ENCODE results near the gene DNMT1. TPM values are rescaled to one million over a fixed set of nuclear protein-coding genes. Genes with fewer than 3 reads are reported as not detected.

The DNMT1 gene
- polyA plus RNA-seq, 1 donor (not counting 4 experiments of a cell fraction or from before 2014, with no cell fraction given) = 52.0 TPM

DNA sequence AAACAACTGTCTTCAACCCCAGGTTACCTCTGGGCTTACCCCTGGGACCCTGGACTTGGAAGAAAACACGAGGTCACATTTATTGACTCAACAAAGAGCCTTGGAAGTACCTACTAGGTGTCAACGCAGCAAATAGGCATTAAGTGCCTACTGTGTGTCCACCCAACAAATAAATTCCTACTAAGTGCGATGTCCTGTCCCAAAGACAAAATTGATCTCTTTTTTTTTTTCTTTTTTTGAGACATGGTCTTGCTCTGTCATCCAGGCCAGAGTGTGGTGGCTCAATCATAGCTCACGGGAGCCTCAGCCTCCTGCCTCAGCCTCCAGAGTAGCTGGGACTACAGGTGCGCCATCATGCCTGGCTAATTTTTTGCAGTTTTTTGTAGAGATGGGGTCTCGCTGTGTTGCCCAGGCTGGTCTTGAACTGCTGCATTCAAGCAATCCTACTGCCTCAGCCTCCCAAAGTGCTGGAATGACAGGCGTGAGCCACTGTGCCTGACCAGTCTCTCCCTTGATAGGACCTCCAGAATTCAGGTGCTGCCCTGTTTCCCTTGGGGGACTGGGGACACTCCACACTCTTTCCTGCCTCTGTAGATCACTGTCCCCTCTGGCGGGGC, 37.0 kb upstream of the DNMT1 start:
- dilution Hi-C loops (cut with MboI; ENCODE audit: extremely low pct_ligation_motif_present, low sequenced_read_pairs) = no loop called here
- Histone ChIP-seq H3K4me2 (ENCODE audit: control insufficient read depth, extremely low read depth, insufficient read depth, low read depth, low read length) (peak overlapping the region; percentile 22), H3K36me3 (ENCODE audit: control insufficient read depth in 2 of 2, extremely low read depth in 1 of 2, insufficient read depth in 2 of 2, low read length in 2 of 2) (no peaks in the 10 kb centered on the region), H3K79me2 (ENCODE audit: control insufficient read depth, insufficient read depth, low read length) (no peaks in the 10 kb centered on the region), H4K20me1 (ENCODE audit: control insufficient read depth, extremely low read depth, insufficient read depth, low read length) (no peaks in the 10 kb centered on the region), H3K9ac (ENCODE audit: control insufficient read depth, extremely low read depth, insufficient read depth, low read length) (no peak overlapping the region), H3K9me1 (ENCODE audit: control insufficient read depth, extremely low read depth, insufficient read depth, low read length) (no peaks in the 10 kb centered on the region), H3K4me3 (ENCODE audit: control insufficient read depth in 2 of 3, extremely low read depth in 1 of 3, insufficient read depth in 2 of 3, low read depth in 1 of 3, low read length in 3 of 3) (peak overlapping the region in 2 of 3 experiments; percentile 85 to 89), H3K27me3 (ENCODE audit: control insufficient read depth, extremely low read depth, insufficient read depth, low read length) (no peaks in the 10 kb centered on the region), H3K9me3 (ENCODE audit: control insufficient read depth, low read depth, low read length) (no peaks in the 10 kb centered on the region), H3K27ac (ENCODE audit: control insufficient read depth, insufficient read depth, low read length) (peak overlapping the region; percentile 56), H3K4me1 (ENCODE audit: control insufficient read depth, extremely low read depth, insufficient read depth, low read length) (no peaks in the 10 kb centered on the region), H2AFZ (ENCODE audit: control insufficient read depth, low read length) (no peak overlapping the region)
- DNase-seq (ENCODE audit: low read depth, low spot score) = no peak
- no peak for FAIRE-seq
- TF ChIP-seq EZH2 (IDR thresholded peaks at IDR 0.05; ENCODE audit: low read length) = no peak
- TF ChIP-seq, protein P1, sequence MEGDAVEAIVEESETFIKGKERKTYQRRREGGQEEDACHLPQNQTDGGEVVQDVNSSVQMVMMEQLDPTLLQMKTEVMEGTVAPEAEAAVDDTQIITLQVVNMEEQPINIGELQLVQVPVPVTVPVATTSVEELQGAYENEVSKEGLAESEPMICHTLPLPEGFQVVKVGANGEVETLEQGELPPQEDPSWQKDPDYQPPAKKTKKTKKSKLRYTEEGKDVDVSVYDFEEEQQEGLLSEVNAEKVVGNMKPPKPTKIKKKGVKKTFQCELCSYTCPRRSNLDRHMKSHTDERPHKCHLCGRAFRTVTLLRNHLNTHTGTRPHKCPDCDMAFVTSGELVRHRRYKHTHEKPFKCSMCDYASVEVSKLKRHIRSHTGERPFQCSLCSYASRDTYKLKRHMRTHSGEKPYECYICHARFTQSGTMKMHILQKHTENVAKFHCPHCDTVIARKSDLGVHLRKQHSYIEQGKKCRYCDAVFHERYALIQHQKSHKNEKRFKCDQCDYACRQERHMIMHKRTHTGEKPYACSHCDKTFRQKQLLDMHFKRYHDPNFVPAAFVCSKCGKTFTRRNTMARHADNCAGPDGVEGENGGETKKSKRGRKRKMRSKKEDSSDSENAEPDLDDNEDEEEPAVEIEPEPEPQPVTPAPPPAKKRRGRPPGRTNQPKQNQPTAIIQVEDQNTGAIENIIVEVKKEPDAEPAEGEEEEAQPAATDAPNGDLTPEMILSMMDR (optimal IDR thresholded peaks at IDR 0.05 in 1 of 3, IDR thresholded peaks at IDR 0.05 in 1 of 3, conservative IDR thresholded peaks at IDR 0.05 in 1 of 3; ENCODE audit: extremely low read depth in 1 of 3, insufficient read depth in 2 of 3, low read length in 3 of 3) = no peak

DNA sequence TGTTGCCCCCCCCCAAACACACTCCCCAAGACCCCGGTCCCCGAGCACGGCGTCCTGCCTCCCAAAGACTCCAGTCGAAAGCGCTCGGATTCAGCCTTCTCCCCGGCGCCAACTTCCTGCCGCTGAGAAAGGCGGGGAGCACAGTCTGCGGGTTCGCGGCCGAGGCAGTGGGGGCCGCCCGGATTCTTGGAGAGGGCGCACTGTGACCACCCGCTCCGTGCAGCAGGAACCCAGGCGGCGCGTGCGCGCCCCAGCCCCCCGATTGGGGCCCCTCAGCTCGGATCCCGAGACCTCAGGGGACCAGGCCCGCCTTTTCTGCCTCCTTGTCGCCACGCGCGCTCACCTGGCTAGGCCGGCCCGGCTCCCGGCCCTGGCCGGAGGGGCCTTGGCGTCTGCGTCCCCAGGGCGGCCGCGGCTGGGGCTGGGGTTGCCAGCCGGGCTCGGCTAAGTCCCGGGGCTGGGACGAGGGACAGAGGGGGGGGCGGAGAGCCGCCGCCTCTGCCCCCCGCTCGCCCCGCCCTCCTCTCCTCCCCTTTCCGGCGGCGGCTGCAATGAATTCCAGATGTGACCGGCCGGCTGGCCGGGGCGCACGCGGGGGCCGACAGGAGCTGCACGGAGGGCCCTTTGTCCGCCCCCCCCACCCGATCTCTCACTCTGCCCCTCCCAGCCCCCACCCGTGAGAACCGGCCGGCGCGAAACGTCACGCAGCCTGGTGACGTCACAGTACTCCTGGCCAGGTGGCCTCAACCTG, 36.3 kb upstream of the DNMT1 start, which contains the start of gene S1PR2:
TSS of gene S1PR2 (minus strand) at position 471 of the 751 bp plus-strand sequence. CDS start 6,426 bp downstream, outside the sequence.
- DNase-seq (ENCODE audit: low read depth, low spot score) = no peak

More for the DNA sequence above, 36.3 kb upstream of the DNMT1 start, which contains the start of gene S1PR2:
- H4K20me1 ChIP-seq (ENCODE audit: control insufficient read depth, extremely low read depth, insufficient read depth, low read length) = no peaks in the 10 kb centered on the region
- H2AFZ ChIP-seq (ENCODE audit: control insufficient read depth, low read length) = peak within 1 kb of the TSS; percentile 84
- dilution Hi-C loops (cut with MboI; ENCODE audit: extremely low pct_ligation_motif_present, low sequenced_read_pairs) = no loop called here
- H3K4me3 ChIP-seq (ENCODE audit: control insufficient read depth in 2 of 3, extremely low read depth in 1 of 3, insufficient read depth in 2 of 3, low read depth in 1 of 3, low read length in 3 of 3) = peak within 1 kb of the TSS; percentile 75 to 89 (median 85)
- no peaks in the 10 kb centered on the region for H3K9me3 ChIP-seq (ENCODE audit: control insufficient read depth, low read depth, low read length)
- TF ChIP-seq EZH2 (IDR thresholded peaks at IDR 0.05; ENCODE audit: low read length) = no peak
- TF ChIP-seq, protein P1 (optimal IDR thresholded peaks at IDR 0.05 in 1 of 3, IDR thresholded peaks at IDR 0.05 in 1 of 3, conservative IDR thresholded peaks at IDR 0.05 in 1 of 3; ENCODE audit: extremely low read depth in 1 of 3, insufficient read depth in 2 of 3, low read length in 3 of 3) = no peak
- no peaks in the 10 kb centered on the region for H3K4me1 ChIP-seq (ENCODE audit: control insufficient read depth, extremely low read depth, insufficient read depth, low read length)
- no peaks in the 10 kb centered on the region for H3K27me3 ChIP-seq (ENCODE audit: control insufficient read depth, extremely low read depth, insufficient read depth, low read length)
- no peaks in the 10 kb centered on the region for H3K36me3 ChIP-seq (ENCODE audit: control insufficient read depth in 2 of 2, extremely low read depth in 1 of 2, insufficient read depth in 2 of 2, low read length in 2 of 2)
- no peak for FAIRE-seq
- no peaks in the 10 kb centered on the region for H3K9me1 ChIP-seq (ENCODE audit: control insufficient read depth, extremely low read depth, insufficient read depth, low read length)
- peak within 1 kb of the TSS; percentile 90 for H3K4me2 ChIP-seq (ENCODE audit: control insufficient read depth, extremely low read depth, insufficient read depth, low read depth, low read length)
- H3K9ac ChIP-seq (ENCODE audit: control insufficient read depth, extremely low read depth, insufficient read depth, low read length) = peak within 1 kb of the TSS; percentile 87
- peak within 1 kb of the TSS; percentile 56 for H3K27ac ChIP-seq (ENCODE audit: control insufficient read depth, insufficient read depth, low read length)
- no peaks in the 10 kb centered on the region for H3K79me2 ChIP-seq (ENCODE audit: control insufficient read depth, insufficient read depth, low read length)
